Suprapubic skin (tissue), 2 donors: ENCODE results near the gene KPNA2.
A peak's percentile ranks its signal among the peaks of the same experiment; 100 is the strongest.

Experiments
- EP300 ChIP-seq: sonication (generic); formaldehyde crosslinking; IDR thresholded peaks from one replicate; pipeline ENCODE4 v1.6.1; 2017; ENCODE audit warnings: antibody characterized with exemption
- POLR2A ChIP-seq, 2 donors: fragments of 450-650 bp; IDR thresholded peaks; one replicate each; pipeline ENCODE4 v1.6.1; 2017; ENCODE audit warnings: antibody characterized with exemption in 2 of 2, mild to moderate bottlenecking in 2 of 2, moderate library complexity in 2 of 2

DNA sequence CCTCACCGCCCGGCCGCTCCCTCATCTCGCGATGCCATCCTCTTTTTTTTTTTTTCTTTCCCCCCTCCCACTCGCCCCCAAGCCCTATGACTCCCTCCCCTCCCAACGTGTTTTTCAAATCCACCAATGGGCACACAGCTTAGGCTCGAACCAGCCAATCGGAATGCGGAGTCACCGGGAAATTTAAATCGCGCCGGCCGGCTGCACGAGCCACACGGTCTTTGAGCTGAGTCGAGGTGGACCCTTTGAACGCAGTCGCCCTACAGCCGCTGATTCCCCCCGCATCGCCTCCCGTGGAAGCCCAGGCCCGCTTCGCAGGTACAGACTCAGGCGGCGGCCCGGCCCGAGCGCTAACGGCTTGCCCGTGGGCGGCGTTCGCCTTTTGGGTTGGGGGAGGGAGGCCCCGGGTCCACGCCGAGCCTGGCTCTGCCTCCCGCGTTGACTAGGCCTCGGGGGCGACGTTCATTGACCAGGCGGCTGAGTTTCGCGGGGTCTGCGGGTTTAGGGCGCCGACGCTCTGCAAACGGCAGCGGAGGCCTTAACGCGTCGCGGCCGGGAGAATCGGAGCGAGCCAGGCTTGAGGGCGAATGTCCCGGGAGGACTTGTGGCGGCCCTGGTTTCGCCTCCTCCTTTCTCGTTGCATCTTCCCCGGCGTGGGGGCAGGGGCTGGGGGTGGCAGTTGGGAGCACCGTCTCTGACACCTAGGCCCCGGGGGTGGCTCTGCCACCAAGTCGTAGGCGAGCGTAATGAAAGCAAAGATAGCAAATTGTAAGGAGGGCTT lies at the start of gene KPNA2:
- no peak for TF ChIP-seq EP300
- peak in 1 of 2 donors; percentile 69 for TF ChIP-seq POLR2A (IDR thresholded peaks at IDR 0.05)
